ENCODE data around the gene LRP1.

LRP1 gene

DNA sequence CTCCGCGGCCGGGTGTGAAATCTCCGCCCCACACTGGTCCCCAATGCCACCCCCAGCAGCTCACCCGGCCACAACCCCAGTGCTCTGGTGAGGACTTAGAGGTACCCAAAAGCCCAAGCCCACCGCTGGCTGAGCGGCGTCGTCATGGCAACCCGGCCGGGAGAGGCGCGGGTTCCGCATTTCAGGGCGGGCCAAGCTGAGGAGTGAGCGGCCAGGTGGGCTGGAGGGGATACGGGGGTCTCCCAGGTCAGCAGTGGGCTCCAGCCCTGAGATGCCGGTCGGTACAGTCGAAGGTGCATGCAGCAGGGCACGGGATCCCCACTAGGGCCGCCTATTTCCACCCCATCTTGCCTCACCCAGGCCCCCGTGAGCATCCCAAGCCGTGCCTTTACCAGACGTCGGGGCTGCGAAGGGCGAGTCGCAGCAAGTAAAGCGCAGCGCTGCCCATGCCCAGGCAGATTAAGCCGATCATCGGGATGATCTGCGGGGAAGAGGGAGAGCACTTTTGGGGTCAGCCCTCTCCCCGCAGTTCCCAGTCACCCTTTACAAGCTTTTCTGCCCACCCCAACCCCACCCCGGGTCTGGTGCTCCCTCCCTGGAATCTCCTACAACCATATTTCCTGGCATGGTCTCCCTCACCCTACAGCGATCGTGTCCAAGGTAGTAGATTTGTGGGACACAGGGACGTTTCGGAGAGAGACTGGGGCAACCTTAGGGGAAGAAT is 108.1 kb downstream of the LRP1 start:
- no peak for DNase-seq (ENCODE audit: low spot score)

DNA sequence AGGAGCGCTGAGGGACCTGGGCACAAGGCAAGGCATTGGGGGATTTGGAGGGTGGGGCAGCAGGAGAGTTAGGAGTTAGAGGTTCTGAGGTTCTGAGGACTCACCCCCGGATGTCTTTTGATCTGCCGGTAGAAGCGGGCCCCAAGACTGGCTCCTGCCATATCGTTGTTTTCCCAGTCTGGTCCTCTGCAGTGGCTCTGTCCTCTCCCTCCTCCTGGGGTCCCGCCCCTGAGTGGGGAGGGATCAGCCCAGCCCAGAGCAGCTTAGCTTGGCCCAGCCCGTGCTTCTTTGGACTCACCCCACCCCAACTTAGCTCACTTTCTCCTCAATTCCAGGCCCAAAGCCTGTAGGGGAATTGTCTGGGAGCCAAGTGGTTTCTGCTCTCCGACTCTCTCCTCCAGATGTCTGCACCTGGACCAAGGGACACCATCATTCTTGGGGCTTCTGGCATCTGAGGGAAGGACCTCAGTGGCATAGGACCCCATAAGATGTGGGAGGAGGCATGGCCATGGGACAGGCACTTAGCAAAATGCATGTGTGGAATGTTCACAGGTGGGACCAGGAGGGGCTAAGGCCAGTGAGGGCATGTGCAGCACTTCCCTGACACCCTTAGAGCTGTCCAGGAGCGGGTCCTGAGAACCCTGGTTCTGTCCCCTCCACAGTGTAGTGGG is 108.8 kb downstream of the LRP1 start:
- DNase-seq (ENCODE audit: low spot score), result no peak

DNA sequence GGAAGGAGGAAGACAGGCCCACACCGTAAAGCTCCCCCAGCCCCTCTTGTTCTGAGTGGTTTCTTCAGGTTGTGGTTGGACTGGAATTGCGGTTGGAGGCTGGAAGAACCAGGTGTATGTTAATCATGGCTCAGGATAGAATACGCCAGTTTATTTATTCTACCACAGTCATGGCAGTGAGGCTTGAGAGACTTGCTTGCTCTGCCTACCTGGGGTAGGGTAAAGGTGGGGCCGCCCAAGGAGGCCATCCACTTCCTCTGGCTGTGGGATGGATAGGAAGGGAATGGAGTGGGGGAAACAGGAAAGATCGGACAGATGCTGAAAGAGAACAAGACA is 109.3 kb downstream of the LRP1 start:
- no peak for DNase-seq (ENCODE audit: low spot score)

DNA sequence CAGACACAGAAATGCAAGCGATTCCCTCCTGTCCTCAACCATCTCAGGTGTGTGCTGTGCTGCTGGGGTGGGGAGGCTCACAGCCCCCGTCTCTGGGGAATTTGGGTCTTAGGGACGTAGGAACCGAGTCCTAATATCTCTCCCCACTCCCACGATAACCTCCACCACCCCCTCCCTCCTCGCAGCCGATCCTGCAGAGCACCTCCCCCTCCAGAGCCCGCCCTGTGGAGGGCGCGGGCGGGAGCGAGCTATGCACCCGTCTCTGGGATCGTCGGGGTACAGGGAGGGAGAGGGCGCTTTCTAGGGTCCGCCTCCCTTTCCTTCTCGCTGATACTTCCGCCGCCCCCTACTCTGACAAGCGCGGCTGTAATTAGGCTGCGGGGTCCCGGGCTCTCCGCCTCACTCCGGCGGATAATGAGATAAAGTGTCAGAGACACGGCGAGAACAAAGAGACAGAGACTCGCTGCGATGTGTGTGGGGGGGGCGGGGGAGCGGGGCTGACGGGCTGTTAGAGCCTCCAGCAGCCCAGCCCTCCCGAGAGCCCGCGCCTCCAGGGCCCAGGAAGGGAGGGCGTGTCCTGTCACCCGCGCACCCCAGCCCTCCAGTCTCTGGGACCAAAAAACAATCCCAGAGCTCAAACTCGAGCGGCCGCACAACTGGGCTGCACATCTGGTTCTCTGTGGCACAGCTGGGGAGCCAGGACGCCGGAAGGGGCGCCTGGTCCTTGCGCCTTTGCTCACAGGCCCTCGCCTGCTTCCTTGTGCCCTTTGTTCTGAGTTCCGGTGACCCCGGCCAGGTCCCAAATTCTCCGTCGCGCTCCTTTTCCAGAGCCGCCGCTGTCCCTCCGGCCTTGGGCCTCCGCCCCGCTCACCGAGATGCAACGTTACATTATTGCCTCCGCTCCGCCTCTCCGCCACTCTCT is 109.9 kb downstream of the LRP1 start:
- DNase-seq (ENCODE audit: low spot score), result no peak

DNA sequence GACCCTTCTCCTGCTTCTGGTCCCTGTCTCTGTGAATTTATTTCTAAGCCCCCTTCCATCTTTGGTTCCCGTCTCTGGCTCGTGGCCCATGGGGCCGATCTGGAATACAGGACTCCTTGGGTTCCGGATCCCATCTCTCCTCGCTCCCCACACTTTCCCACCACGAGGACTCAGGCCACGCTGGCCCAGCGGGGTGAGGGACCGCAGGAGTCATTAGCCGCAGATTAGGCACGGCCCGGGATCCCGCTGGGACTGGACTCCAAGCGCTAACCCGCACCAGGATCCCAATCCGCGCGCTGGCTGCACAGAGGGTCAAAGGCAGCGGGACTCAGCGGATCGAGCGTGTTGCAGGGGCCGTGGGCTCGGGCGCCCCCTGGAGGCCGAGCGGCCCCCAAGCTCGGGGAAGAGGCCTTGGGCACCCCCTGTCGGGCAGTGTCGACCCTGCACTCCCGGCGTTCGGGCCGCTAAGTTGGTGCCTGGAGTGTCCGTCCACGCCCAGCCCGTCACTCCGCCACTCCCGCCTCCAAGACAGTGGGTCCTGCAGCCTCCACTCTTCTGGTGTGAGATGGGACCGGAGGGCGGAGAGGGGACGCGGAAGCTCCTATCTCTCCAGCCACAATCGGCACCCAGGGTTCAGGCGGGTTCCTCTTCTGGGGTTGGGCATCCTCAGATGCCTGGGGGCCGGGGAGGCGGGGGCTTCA is 110.7 kb downstream of the LRP1 start:
- peak; percentile 84 for DNase-seq (ENCODE audit: low spot score)

DNA sequence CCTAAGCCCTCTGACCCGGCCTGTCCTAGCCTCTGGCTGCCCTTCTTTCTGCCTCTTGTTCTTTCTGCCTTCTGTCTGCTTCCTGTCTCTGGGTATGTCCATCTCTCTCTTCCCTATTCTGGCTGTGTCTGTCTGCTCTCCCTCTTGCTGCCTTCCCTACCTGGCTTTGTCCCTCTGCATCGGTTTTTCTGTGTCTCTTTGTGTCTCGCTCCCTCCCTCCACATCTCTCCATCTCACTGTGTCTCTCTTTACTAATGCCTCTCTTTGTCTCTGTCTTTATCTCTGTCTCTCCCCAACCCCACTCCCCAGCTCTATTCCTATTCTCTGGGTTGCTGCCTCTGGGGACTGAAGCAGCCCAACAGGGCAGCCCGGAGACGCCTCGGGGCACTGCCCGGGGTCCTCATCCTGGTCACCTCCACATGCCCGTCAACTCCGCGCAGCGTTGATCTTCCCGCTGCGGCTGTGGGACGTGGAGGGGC is 111.3 kb downstream of the LRP1 start:
- DNase-seq (ENCODE audit: low spot score), result no peak

DNA sequence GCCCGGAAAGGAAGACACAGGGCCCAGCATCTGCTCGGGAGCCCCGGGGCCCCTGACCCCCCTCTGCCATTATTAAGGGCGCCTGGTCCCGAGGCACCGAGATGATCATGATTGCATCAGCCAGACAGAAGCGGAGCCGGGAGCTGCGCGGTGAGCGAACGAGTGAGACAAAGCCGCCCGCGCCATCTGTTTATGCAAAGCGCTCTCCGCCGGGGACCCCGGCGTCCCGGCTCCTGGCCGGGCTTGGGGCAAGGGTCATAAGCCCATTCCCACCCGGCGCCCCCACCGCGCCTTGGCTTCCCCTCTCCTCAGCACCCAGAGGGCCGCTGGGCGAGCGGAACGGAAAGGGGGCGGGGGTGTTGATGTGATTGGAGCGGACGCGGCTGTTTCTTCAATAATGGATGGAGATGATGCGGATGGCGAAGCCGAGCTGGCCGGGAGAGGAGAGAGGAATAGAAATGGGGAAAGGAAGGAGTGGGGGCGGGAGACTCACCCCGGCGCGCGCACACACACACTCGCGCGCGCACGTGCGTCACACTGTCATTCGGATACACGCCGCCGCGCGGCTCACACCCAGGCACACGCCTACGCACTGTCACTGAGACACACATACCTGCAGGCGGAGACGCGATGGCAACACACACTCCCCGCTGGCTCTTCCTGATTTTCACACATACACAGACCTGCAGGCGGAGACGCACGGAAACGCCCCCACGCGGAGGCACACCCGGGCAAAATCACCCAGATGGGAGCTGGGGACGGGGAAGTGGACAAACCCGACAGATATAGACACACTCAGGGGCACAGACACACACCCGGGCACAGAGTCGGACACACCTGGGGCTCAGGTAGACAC is 112.0 kb downstream of the LRP1 start:
- no peak for DNase-seq (ENCODE audit: low spot score)

DNA sequence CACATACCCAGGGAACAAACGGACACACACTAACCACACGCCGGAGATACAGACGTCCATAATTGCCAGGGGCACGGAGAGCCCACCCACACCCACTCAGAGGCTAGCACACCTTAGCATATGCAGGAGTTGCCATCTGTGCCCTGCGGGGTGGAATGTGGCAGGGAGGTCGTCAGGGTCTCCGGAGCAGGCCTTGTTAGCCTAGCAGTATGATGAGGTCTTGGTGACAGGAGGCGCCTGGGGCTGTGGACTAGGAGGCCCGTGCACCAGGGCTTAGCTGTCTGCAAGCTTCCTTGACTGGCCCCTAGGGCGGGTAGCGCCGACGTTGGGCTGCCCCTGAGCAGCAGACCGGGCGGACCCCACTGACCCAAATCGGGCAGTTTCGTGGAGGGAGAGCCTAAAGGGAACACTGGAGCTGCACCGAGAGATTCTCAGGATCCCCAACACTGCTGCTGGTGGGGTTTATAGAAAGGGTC is 112.7 kb downstream of the LRP1 start:
- no peak for DNase-seq (ENCODE audit: low spot score)

DNA sequence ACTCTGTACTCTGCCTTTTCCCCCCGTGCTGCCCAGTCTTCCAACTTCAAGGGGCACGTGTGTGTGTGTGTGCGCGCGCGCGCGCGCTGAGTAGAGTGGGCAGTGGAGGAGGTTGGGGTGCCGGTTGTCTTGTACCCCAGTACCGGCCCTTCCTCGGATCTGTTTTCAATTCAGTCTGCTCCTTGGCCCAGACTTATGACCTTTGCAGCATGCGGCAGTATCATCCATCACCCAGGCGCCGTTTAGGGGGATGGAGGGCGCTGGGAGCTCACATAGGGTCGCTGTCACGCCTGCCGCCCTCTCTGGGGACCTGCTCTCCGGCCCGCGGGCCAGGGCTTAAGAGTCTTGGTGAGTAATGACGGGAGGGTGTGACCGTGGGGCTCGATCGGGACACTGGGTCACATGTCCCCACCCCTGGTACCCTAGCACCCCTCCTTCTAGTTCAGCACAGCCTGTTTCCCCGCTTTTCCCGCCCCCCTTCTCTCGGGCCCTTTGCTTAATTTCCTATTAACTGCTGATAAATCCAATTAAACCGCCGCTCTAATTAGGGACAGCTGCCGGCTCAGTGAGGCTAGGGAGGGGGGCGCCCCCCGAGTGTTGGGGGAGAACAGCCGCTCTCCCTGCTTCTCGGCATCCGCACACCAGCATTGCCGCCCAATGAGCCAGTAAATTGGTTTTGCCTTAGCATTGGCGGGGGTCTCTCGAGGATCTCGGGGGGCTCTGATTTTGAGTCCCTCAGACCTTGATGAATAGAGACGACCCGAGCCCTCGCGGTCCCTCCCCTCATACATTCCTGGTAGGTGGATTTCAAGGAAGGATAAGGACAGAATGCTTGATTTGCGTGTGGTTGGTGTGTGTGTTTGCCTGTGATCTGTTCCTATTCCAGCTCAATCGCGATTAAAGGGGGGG is 113.4 kb downstream of the LRP1 start:
- no peak for DNase-seq (ENCODE audit: low spot score)

DNA sequence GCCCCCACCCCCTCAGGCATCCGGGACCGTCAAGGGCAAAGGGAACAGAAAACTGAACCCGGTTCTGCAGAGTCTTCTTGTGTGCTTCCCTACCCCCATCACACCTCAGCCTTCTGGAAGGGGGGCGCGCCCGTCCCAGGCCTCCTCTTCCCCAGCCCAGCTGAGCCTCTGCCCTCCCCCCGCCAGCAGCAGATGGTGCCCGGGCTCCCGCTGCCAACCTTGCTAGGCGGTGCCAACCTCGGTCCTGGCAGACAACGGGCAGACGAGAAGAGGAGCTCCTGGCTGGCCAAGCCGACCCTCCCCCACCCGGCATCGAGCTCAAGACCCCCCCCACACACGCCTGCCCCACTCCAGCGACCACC is 114.0 kb downstream of the LRP1 start:
- no peak for DNase-seq (ENCODE audit: low spot score)

DNA sequence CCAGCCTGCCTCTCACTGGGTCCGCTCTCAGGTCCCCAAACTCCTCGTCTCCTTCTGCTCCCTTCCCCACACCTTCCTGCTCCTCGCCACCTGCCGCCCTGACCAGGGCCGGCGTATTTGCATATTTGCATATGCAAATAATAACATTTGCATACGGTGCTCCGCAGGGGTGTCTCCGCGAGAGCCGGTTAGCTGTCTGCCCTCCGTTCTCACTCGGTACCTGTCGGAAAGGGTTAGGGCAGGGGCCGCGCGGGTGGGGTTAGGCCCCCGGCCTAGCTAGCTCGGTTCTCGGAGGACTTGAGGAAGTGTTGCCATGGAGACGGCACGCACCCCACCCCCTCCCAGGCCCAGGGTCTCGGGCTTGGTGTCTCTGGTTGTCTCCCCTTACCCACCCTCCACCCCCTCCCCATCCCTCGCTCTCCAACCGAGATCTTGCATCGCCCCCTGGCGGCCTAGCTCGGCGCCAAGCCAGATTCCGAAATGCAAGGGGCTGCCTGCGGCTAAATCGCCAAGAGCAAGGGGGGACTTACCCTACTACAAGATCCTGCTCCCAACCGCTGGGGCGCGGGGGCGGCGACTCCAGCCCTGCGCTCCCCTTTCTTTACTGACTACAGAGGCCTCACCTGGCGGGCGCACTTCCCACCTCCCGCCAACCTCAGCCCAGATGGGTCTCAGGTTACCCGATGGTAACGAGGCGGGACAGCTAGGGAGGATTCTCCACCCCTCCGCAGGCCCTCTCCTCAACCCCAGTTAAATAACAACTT is 114.6 kb downstream of the LRP1 start:
- peak; percentile 57 for DNase-seq (ENCODE audit: low spot score)

DNA sequence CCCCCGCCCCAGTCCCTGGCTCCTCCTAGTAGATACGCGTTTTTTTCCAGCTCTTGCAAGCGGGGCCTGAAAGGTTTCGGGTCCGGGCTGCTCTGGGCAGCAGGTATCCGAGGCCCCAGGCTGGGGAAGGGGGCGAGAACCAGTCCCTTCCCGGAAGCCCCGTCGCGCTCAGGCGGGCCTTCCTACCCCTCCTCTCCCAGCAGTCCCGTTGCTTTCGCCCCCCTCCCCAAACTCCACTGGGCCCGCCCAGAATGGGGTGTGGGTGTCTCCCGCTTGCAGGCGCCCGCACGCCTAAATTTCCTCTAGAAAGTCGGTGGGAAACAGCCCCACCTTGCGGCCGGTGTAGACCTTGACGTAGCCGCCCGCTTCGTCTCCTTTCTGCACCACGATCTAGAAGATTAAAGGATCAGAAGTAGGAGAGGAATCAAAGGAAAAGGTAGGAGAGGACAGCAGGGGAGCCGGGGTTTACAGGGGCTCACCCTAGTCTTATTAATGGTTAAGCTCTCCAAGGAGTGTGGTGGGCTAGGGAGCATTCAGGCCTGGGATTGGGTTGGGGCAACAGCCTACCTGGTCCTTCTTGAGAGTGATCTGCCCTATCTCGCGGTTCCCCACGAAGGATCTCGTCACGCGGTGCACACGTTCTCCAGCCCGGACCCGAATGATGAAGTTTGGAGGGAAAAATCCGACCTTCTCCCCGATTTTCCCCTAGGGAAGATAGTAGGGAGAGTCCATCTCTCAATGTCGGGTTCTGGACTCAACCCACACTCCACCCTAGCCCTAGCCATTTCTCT is 115.4 kb downstream of the LRP1 start:
- DNase-seq (ENCODE audit: low spot score), result peak; percentile 86

DNA sequence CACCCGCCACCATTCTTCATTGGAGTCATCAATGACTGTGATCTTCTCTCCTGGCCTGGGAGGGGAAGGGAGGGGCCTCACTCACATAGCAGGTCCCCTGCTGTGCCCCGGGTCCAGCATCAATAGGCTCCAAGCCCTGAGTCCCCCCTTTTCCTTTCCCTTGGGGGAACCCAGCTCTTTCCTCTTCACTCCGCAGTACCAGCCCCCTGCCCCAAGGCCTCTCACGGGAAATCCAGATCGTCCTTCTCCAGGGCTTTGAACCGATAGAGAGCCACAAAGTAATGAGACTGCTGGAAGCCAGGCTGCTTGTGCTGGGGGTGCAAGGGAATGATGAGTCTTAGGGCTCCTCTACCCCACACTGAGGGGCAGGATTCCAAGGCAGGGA is 116.0 kb downstream of the LRP1 start:
- DNase-seq (ENCODE audit: low spot score), result no peak

DNA sequence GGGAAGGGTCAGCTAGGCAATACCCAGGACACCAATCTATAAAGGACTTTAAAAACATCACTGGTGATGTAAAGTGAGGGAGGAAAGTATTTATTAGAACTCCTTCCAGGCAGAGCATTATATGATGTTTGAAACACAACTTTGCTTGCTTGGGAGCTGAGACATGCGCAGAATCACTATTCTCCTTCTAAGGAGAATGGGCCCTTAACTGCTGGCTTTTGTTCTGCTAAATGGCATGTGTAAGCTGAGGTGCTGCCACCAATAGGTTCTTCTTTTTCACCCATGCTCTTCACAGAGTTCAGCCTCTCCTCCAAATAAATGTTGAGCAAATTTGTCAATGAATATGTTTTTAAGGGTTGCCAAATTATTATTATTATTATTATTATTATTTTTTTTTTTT is 118.8 kb downstream of the LRP1 start:
- DNase-seq (ENCODE audit: low spot score), result no peak

DNA sequence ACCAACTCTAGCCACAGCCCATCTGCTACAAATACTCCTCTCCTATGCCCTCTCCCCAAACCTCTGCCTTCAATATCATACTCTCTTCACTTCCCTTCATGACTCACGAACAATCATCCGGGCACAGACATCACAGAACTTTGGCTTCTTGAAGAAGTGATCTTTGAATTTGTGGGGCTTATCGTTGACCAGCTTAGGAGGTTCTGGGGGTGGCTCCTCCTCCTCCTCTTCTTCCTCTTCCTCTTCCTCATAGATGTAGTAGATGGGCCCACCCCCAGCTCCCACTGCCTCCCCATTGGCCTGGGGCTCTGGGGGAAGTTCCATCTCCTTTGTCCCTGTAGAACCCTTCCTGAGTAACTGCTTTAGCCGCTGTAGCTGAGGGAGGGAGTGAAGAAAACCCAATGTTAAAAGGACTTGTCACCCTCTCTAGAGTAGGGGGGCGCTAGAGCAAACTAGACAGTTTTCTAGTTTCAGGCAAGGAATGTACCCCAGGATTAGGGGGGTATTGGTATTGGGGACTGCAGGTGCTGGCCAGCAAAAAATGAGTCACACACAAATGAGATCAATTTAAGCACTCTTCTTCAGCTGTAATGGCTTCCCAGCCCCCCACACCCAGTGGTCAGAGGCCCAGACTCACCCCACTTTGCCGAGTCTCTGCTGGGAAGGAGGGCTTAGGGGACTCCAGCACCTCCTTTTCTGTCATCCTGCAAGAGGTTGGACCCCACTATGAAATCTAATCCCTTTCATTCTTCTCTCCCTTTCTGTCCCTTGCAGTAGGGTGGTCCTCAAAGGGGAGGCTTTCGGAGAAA is 120.9 kb downstream of the LRP1 start:
- no peak for DNase-seq (ENCODE audit: low spot score)

DNA sequence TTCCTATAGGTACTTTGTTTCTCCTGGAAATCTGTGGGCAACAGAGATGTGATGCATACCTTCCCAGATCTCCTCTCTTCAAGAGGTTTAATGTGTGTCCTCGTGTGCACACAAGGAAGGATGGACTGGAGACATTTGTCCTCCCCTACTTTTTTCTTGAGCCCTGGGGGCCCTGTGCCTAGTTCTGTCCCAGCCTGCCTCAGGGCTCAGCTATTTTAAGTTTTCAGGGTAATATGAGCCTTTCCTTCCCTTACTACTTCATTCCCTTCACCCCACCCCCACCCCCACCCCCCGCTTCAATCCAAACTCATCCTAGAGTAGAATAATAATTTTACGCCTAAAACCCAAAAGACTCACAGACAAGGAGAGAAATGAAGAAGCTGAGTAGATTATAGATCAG is 122.3 kb downstream of the LRP1 start:
- no peak for DNase-seq (ENCODE audit: low spot score)

DNA sequence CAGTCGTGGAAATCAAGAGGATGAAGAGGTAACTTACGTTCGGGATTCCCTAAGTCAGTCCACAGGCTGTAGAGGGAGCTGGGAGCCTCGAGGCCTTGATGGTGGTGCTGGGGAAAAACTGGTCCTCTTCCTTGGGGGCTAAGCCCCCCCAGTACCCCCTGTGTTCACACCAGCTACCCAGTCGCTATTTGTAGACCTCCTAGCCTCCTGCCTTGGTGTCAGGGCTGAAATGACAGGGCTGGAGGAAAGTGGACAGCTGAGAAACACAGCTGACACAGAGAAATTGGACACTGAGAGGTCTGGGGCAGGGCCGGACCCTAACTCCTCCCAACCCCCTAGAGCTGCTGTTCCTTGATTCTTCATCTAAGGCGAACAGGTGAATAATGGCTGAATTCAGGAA is 122.7 kb downstream of the LRP1 start, which contains the start of gene STAC3:
Gene STAC3, minus strand, starts transcription at position 232 of the 400 bp plus-strand sequence. CDS start 1,551 bp downstream, outside the sequence.
- DNase-seq (ENCODE audit: low spot score), result no peak

Measured in COLO829 (cell line).